GM19324 (cell line): ENCODE results near the gene NEBL.

Source experiments
- ATAC-seq: cut with Tn5 transposase; IDR thresholded peaks from one replicate; pipeline ENCODE4 v1.9.1; 2021; ENCODE audit warnings: mild to moderate bottlenecking, moderate library complexity; ENCODE audit not compliant: unreplicated experiment, low FRiP score

The NEBL gene

GRCh38 chr10:20806487-20806886 lies 90.6 kb downstream of the NEBL start:
- no peak for ATAC-seq

GRCh38 chr10:20797290-20797689 lies 99.8 kb downstream of the NEBL start:
- no peak for ATAC-seq

- ATAC-seq, result no peak
Observed at GRCh38 chr10:20795391-20795790, 101.7 kb downstream of the NEBL start.

GRCh38 chr10:20785174-20785573 lies 111.9 kb downstream of the NEBL start:
- no peak for ATAC-seq

GRCh38 chr10:20778008-20778757 lies 118.9 kb downstream of the NEBL start:
- ATAC-seq, result no peak

- ATAC-seq, result no peak
Observed at GRCh38 chr10:20776384-20777118, 120.6 kb downstream of the NEBL start.

- ATAC-seq, result no peak
Observed at GRCh38 chr10:20771051-20771450, 126.1 kb downstream of the NEBL start.

- ATAC-seq, result no peak
Observed at GRCh38 chr10:20769481-20769880, 127.6 kb downstream of the NEBL start.

- ATAC-seq, result no peak
Observed at GRCh38 chr10:20768843-20769242, 128.3 kb downstream of the NEBL start.

- no peak for ATAC-seq
Observed at GRCh38 chr10:20767028-20767427, 130.1 kb downstream of the NEBL start.

GRCh38 chr10:20765066-20765465 lies 132.0 kb downstream of the NEBL start:
- no peak for ATAC-seq

- no peak for ATAC-seq
Observed at GRCh38 chr10:20760460-20760859, 136.7 kb downstream of the NEBL start.

- no peak for ATAC-seq
Observed at GRCh38 chr10:20748551-20748950, 148.6 kb downstream of the NEBL start.

GRCh38 chr10:20747782-20748181 lies 149.3 kb downstream of the NEBL start:
- ATAC-seq, result no peak

GRCh38 chr10:20746856-20747255 lies 150.3 kb downstream of the NEBL start:
- no peak for ATAC-seq

GRCh38 chr10:20745556-20746375 lies 151.3 kb downstream of the NEBL start:
- no peak for ATAC-seq

GRCh38 chr10:20744821-20745220 lies 152.3 kb downstream of the NEBL start:
- ATAC-seq, result no peak

GRCh38 chr10:20743942-20744341 lies 153.2 kb downstream of the NEBL start:
- ATAC-seq, result no peak

- ATAC-seq, result no peak
Observed at GRCh38 chr10:20742737-20743541, 154.2 kb downstream of the NEBL start.

- no peak for ATAC-seq
Observed at GRCh38 chr10:20740120-20740519, 157.0 kb downstream of the NEBL start.
